Superior temporal gyrus (tissue), 1 donor: ENCODE data around the gene IQCM.
"Not testable (repeated sequence)": the region's sequence is repeated elsewhere in the genome, so short reads cannot be mapped to it uniquely, and the experiment has no call there.

Experiments
- DNase-seq: peaks from one replicate; pipeline ENCODE4 v3.0.0-alpha.2; 2016; ENCODE audit errors: extremely low spot score

Gene IQCM

DNA sequence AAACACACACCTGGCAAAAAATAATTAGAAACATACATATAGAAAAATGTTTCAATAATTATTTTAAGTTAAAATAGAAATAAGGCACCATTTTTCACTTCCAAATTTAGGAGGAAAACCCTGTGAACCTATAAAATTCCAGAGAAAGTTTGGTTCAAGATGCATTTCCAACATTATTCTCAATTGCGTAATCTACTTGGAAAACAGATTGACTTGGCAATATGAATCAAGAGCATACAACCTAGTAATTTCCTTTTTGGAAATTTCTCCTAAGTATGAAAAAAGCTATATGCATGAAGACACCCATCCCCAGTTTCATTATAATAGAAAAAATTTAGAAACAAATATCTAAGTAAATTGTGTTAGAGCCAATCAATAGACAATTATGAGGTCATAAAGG, 242.9 kb downstream of the IQCM start:
- DNase-seq, result no peak

- DNase-seq, result no peak
Observed at GRCh38 chr4:149555799-149556198, 259.8 kb downstream of the IQCM start.

GRCh38 chr4:149555146-149555545, 260.5 kb downstream of the IQCM start:
- no peak for DNase-seq

DNA sequence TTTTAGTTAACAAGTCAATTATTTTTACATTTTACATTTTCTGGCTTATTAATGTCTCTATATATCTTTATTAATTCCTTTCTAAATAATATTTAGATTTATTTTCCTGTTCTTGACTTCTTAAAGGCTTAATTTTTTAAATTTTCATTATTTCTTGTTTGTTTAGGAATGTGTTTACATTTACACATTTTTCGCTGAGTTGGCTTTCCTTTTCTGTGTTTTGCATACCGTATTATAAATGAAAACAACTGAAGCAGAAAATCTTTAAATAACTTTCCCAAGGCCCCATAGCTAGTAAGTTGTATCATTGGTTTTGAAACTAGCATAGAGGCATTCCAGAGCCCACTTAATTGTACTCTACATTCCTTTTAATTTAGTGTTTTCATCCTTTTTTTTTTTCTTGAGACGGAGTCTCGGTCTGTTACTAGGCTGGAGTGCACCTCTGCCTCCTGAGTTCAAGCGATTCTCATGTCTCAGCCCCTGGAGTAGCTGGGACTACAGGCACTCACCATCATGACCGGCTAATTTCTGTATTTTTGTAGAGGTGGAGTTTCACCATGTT, 261.6 kb downstream of the IQCM start:
- DNase-seq, result no peak

GRCh38 chr4:149552601-149553000, 263.0 kb downstream of the IQCM start:
- no peak for DNase-seq

- DNase-seq, result peak; percentile 14
Observed at GRCh38 chr4:149549911-149550310, 265.7 kb downstream of the IQCM start.

DNA sequence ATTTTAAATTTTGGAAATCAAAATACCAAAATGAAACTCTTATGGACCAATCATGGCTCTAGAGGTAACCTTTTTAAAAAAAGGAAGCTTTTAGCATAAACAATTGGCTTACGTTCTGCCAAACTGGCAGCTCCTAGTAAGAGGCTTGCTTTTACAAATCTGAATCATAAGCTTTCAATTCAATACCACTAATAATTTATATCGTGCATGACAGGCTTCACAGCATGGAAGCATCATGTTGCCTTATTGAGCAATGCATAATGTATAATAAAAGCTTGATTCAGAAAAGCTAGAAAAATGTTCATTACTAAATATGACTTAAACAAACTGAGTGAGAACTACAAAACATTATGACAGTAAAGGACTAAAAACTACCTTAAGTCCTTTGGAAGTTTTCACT, 280.9 kb downstream of the IQCM start:
- no peak for DNase-seq

GRCh38 chr4:149531861-149532260, 283.8 kb downstream of the IQCM start:
- DNase-seq, result no peak

GRCh38 chr4:149523039-149523438, 292.6 kb downstream of the IQCM start:
- DNase-seq, result no peak

GRCh38 chr4:149521611-149522425, 293.8 kb downstream of the IQCM start:
- DNase-seq, result no peak

DNA sequence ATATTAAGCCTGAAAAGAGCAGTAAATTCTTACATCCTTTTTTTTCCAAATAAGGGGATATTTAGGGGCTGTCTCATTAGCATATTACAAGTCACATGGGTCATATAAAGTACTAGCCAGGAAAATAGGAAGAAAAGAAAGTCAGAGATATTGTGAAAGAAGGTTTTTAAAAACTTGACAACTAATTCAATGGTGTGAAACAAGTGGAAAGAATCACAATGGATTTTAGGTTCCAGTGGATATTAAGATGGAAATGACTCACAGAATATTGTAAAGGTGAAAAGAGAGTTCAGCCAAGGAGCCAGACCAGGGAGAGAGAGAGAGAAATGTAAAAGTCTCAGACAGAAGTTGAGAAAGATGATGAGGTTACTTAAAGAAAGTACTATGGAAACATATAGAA, 297.2 kb downstream of the IQCM start:
- DNase-seq, result no peak

DNA sequence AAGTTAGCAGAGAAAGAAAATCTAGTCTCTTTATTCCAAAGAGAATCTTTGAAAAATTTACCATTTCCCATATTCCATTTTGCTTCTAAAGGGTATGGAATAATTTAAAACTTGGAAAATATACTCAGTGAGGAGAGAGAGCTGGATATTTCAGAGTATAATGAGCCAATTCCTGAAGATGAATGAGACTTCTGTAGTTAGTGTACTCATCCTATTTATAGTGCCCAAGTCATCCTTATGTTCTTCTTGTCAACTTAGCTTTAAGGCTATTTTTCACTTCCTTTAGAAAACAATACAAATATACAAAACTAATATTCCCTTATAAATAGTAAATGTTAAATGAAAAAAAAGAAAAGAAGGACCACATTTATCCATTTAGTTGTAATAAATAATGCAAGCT, 302.6 kb downstream of the IQCM start:
- no peak for DNase-seq

DNA sequence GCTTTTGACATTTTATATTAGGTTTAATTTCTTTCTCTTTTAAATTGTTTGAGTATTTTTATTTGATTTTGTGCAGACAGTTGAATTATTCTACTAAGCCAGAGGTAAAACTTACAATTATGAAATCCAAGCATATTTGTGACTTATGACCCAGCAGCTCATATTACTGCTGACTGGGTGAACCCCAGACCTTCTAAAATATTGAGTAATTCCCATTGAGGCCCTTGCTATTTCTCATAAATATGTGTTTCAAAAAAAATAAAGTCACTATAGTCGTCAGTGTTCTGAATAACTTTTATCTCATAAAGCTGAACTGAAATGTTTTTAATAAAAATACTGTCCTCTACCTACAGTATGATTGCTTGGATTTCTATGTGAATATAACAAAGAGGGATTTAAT, 303.1 kb downstream of the IQCM start:
- DNase-seq, result no peak

GRCh38 chr4:149511558-149512298, 303.9 kb downstream of the IQCM start:
- DNase-seq, result no peak

DNA sequence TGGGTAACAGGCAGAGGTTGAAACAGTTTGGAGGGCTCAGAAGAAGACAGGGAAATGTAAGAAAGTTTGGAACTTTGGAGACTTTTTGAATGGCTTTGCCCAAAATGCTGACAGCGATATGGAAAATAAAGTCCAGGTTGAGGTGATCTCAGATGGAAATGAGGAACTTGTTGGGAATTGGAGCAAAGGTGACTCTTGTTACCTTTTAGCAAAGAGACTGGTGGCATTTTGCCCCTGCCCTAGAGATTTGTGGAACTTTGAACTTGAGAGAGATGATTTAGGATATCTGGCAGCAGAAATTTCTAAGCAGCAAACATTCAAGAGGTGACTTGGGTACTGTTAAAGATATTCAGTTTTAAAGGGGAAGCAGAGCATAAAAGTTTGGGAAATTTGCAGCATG, 308.3 kb downstream of the IQCM start:
- not testable (repeated sequence) for DNase-seq

- no peak for DNase-seq
Observed at GRCh38 chr4:149500806-149501205, 314.8 kb downstream of the IQCM start.

GRCh38 chr4:149499726-149500125, 315.9 kb downstream of the IQCM start:
- DNase-seq, result no peak

DNA sequence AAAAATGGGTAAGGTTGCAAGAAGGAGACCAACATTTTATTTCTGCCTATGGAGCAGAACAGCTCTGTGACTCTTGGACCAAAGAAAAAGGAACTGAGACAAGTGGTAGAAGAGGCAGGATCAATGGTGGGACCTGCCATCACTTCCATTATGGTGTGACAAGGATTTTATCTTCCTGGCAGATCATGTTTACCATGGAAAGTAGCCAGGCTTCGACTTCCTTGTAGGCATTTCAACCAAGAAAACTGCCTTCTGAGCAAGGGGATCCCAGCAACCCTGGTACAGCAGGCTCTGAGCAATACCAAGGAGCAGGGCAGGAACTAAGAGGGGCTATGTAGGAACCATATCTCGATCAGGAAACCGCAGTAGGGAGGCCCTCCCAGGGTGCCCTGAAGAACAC, 317.4 kb downstream of the IQCM start:
- no peak for DNase-seq

GRCh38 chr4:149493492-149493891, 322.2 kb downstream of the IQCM start:
- no peak for DNase-seq

GRCh38 chr4:149489321-149489720, 326.3 kb downstream of the IQCM start:
- DNase-seq, result no peak

- no peak for DNase-seq
Observed at GRCh38 chr4:149486861-149487260, 328.8 kb downstream of the IQCM start.

GRCh38 chr4:149468669-149469068, 347.0 kb downstream of the IQCM start:
- DNase-seq, result not testable (repeated sequence)

- DNase-seq, result no peak
Observed at GRCh38 chr4:149466446-149466845, 349.2 kb downstream of the IQCM start.
